Measurements from ENCODE around the gene GNE. TPM values are rescaled to one million over a fixed set of nuclear protein-coding genes. Genes with fewer than 3 reads are reported as not detected.
"Not testable (repeated sequence)": the region's sequence is repeated elsewhere in the genome, so short reads cannot be mapped to it uniquely, and the experiment has no call there.

Gene GNE
- total RNA-seq, 1 donor from 2014 or later: 94.4 TPM

GRCh38 chr9:36208521-36209253 is 49.6 kb downstream of the GNE start:
- DNase-seq (ENCODE audit: low spot score): no peak
- ATAC-seq: no peak

- peak; percentile 34 for ATAC-seq
These were observed 50.7 kb downstream of the GNE start for GRCh38 chr9:36207546-36208012.

GRCh38 chr9:36207016-36207415 is 51.2 kb downstream of the GNE start:
- ATAC-seq (no peak), DNase-seq (ENCODE audit: low spot score) (no peak)

More at GRCh38 chr9:36207546-36208012, 50.7 kb downstream of the GNE start:
- no peak for DNase-seq (ENCODE audit: low spot score)

GRCh38 chr9:36204906-36205547 is 53.2 kb downstream of the GNE start:
- peak; percentile 90 for ATAC-seq
- no peak for DNase-seq (ENCODE audit: low spot score)

- no peak for DNase-seq (ENCODE audit: low spot score)
- no peak for ATAC-seq
These were observed 63.8 kb downstream of the GNE start for GRCh38 chr9:36194326-36195000.

GRCh38 chr9:36193023-36193422 is 65.2 kb downstream of the GNE start:
- no peak for DNase-seq (ENCODE audit: low spot score)
- no peak for ATAC-seq

- DNase-seq (ENCODE audit: low spot score): no peak
- no peak for ATAC-seq
These were observed 66.1 kb downstream of the GNE start for GRCh38 chr9:36192196-36192595.

- no peak for ATAC-seq
- DNase-seq (ENCODE audit: low spot score): no peak
These were observed 66.6 kb downstream of the GNE start for GRCh38 chr9:36191686-36192085.

- no peak for DNase-seq (ENCODE audit: low spot score)
- ATAC-seq: peak; percentile 29
These were observed 67.0 kb downstream of the GNE start for GRCh38 chr9:36191290-36191645.

- DNase-seq (ENCODE audit: low spot score) (peak; percentile 98), ATAC-seq (peak; percentile 95)
These were observed 67.6 kb downstream of the GNE start, which contains the start of gene CLTA for GRCh38 chr9:36190388-36191289. Gene CLTA (plus strand): TSS chr9:36190921. CDS start chr9:36191057, 136 bp downstream.

- DNase-seq (ENCODE audit: low spot score): no peak
- no peak for ATAC-seq
These were observed 68.3 kb downstream of the GNE start for GRCh38 chr9:36189976-36190375.

- ATAC-seq (no peak), DNase-seq (ENCODE audit: low spot score) (no peak)
These were observed 70.0 kb downstream of the GNE start for GRCh38 chr9:36188212-36188611.

- DNase-seq (ENCODE audit: low spot score) (no peak), ATAC-seq (no peak)
These were observed 70.8 kb downstream of the GNE start for GRCh38 chr9:36187414-36187813.

- ATAC-seq; DNase-seq (ENCODE audit: low spot score): not testable (repeated sequence)
These were observed 78.0 kb downstream of the GNE start for GRCh38 chr9:36180243-36180642.

- DNase-seq (ENCODE audit: low spot score) (no peak), ATAC-seq (no peak)
These were observed 80.7 kb downstream of the GNE start for GRCh38 chr9:36177571-36177970.

- not testable (repeated sequence) for DNase-seq (ENCODE audit: low spot score); ATAC-seq
These were observed 81.8 kb downstream of the GNE start for GRCh38 chr9:36176496-36176895.

GRCh38 chr9:36175209-36175608 is 83.0 kb downstream of the GNE start:
- not testable (repeated sequence) for ATAC-seq; DNase-seq (ENCODE audit: low spot score)

- no peak for ATAC-seq
These were observed 83.5 kb downstream of the GNE start for GRCh38 chr9:36174731-36175130.

GRCh38 chr9:36174271-36174670 is 84.0 kb downstream of the GNE start:
- no peak for DNase-seq (ENCODE audit: low spot score)
- no peak for ATAC-seq

More at GRCh38 chr9:36174731-36175130, 83.5 kb downstream of the GNE start:
- no peak for DNase-seq (ENCODE audit: low spot score)

GRCh38 chr9:36173861-36174260 is 84.4 kb downstream of the GNE start:
- DNase-seq (ENCODE audit: low spot score) (no peak), ATAC-seq (no peak)

GRCh38 chr9:36170531-36170930 is 87.7 kb downstream of the GNE start:
- no peak for DNase-seq (ENCODE audit: low spot score)
- no peak for ATAC-seq
